ENCODE data around the gene DGKD. TPM values are rescaled to one million over a fixed set of nuclear protein-coding genes. Genes with fewer than 3 reads are reported as not detected.

DGKD gene
- total RNA-seq, 1 experiment from 2014 or later, result 52.0 TPM

- TF ChIP-seq, protein P1, sequence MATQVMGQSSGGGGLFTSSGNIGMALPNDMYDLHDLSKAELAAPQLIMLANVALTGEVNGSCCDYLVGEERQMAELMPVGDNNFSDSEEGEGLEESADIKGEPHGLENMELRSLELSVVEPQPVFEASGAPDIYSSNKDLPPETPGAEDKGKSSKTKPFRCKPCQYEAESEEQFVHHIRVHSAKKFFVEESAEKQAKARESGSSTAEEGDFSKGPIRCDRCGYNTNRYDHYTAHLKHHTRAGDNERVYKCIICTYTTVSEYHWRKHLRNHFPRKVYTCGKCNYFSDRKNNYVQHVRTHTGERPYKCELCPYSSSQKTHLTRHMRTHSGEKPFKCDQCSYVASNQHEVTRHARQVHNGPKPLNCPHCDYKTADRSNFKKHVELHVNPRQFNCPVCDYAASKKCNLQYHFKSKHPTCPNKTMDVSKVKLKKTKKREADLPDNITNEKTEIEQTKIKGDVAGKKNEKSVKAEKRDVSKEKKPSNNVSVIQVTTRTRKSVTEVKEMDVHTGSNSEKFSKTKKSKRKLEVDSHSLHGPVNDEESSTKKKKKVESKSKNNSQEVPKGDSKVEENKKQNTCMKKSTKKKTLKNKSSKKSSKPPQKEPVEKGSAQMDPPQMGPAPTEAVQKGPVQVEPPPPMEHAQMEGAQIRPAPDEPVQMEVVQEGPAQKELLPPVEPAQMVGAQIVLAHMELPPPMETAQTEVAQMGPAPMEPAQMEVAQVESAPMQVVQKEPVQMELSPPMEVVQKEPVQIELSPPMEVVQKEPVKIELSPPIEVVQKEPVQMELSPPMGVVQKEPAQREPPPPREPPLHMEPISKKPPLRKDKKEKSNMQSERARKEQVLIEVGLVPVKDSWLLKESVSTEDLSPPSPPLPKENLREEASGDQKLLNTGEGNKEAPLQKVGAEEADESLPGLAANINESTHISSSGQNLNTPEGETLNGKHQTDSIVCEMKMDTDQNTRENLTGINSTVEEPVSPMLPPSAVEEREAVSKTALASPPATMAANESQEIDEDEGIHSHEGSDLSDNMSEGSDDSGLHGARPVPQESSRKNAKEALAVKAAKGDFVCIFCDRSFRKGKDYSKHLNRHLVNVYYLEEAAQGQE (IDR thresholded peaks at IDR 0.05; ENCODE audit: low read depth), result no peak
- TF ChIP-seq ZFX (IDR thresholded peaks at IDR 0.05), result no peak
These were observed 39.9 kb upstream of the DGKD start (continued) for GRCh38 chr2:233314180-233314925.

- Histone ChIP-seq H2AFZ (ENCODE audit: low read depth, low read length, poor library complexity, severe bottlenecking) (no peak overlapping the region), H3K36me3 (ENCODE audit: control insufficient read depth in 1 of 2, insufficient read depth in 2 of 2, low read length in 2 of 2) (no peaks in the 10 kb centered on the region), H3K9me2 (ENCODE audit: insufficient read depth) (no peaks in the 10 kb centered on the region), H3K4me1 (ENCODE audit: control insufficient read depth in 1 of 2, insufficient read depth in 2 of 2, low read length in 2 of 2) (no peaks in the 10 kb centered on the region), H3K27ac (ENCODE audit: low read depth, low read length) (no peak overlapping the region), H3K9me3 (ENCODE audit: control insufficient read depth in 1 of 2, insufficient read depth in 1 of 2, low read depth in 1 of 2, low read length in 2 of 2) (no peaks in the 10 kb centered on the region), H3K9ac (ENCODE audit: low read length) (no peak overlapping the region), H4K20me1 (ENCODE audit: insufficient read depth) (no peaks in the 10 kb centered on the region), H3K27me3 (ENCODE audit: insufficient read depth, low read length) (no peaks in the 10 kb centered on the region), H3K4me2 (ENCODE audit: low read length) (no peak overlapping the region), H3K79me2 (ENCODE audit: insufficient read depth, low read length) (no peaks in the 10 kb centered on the region), H3K4me3 (replicated peaks in 1 of 2; ENCODE audit: low read depth in 1 of 2, low read length in 2 of 2) (no peak overlapping the region)
- DNase-seq (ENCODE audit: low read depth, low spot score) (no peak), ATAC-seq (no peak)
- intact Hi-C loops (cut with micrococcal nuclease), result no loop called here
- no TSS peak for BruUV-seq (replicated peaks)
- POLR2A ChIA-PET, result no interaction called here
- RAD21 ChIA-PET (ENCODE audit: low non-redundant PET in 1 of 2, low total read pairs in 2 of 2, uncharacterized antibody in 2 of 2, unreplicated experiment in 2 of 2), result no interaction called here
- CTCF ChIA-PET, result no interaction called here
- TF ChIP-seq YY1 (IDR thresholded peaks at IDR 0.05; ENCODE audit: extremely low read depth, insufficient replicate concordance, low read depth, low read length), result no peak
- TF ChIP-seq, protein P2, sequence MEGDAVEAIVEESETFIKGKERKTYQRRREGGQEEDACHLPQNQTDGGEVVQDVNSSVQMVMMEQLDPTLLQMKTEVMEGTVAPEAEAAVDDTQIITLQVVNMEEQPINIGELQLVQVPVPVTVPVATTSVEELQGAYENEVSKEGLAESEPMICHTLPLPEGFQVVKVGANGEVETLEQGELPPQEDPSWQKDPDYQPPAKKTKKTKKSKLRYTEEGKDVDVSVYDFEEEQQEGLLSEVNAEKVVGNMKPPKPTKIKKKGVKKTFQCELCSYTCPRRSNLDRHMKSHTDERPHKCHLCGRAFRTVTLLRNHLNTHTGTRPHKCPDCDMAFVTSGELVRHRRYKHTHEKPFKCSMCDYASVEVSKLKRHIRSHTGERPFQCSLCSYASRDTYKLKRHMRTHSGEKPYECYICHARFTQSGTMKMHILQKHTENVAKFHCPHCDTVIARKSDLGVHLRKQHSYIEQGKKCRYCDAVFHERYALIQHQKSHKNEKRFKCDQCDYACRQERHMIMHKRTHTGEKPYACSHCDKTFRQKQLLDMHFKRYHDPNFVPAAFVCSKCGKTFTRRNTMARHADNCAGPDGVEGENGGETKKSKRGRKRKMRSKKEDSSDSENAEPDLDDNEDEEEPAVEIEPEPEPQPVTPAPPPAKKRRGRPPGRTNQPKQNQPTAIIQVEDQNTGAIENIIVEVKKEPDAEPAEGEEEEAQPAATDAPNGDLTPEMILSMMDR (IDR thresholded peaks at IDR 0.05 in 2 of 3, conservative IDR thresholded peaks at IDR 0.05 in 1 of 3; ENCODE audit: borderline replicate concordance in 1 of 3, insufficient read depth in 1 of 3, low read depth in 2 of 3, low read length in 2 of 3), result no peak
- no peak for TF ChIP-seq EZH2phosphoT487 (IDR thresholded peaks at IDR 0.05; ENCODE audit: borderline replicate concordance)
- TF ChIP-seq SRF (IDR thresholded peaks at IDR 0.05; ENCODE audit: low read depth), result no peak
- no peak for TF ChIP-seq CBX3 (IDR thresholded peaks at IDR 0.05; ENCODE audit: low read depth)
- no peak for TF ChIP-seq POLR2A (IDR thresholded peaks at IDR 0.05; ENCODE audit: borderline replicate concordance, extremely low read depth, insufficient read depth, insufficient read length)
- no peak for TF ChIP-seq ELF1 (IDR thresholded peaks at IDR 0.05; ENCODE audit: borderline replicate concordance, low read depth)
- TF ChIP-seq ZFX (IDR thresholded peaks at IDR 0.05), result no peak
- TF ChIP-seq FOSL1 (IDR thresholded peaks at IDR 0.05; ENCODE audit: low read depth), result no peak
- TF ChIP-seq EGR1 (IDR thresholded peaks at IDR 0.05; ENCODE audit: low read depth), result no peak
- no peak for TF ChIP-seq EZH2 (IDR thresholded peaks at IDR 0.05)
- no peak for TF ChIP-seq MAX (IDR thresholded peaks at IDR 0.05)
- no peak for TF ChIP-seq SIN3A (IDR thresholded peaks at IDR 0.05; ENCODE audit: low read depth)
- TF ChIP-seq CEBPB (IDR thresholded peaks at IDR 0.05; ENCODE audit: low read depth), result no peak
These were observed 36.9 kb upstream of the DGKD start for GRCh38 chr2:233317196-233317943.
